Activated CD8-positive, alpha-beta memory T cell treated with anti-CD3 and anti-CD28 coated beads, Interleukin-2, amount 10 ng/mL, durations not matched to agents 7 days and 5 days (primary cell): ENCODE results near the gene GBGT1. TPM values are rescaled to one million over a fixed set of nuclear protein-coding genes. Genes with fewer than 3 reads are reported as not detected.

Experiments
- ATAC-seq: fragments of 150-1000 bp; cut with Tn5 transposase; one replicate; pipeline ENCODE4 v1.10.0; 2021; ENCODE audit warnings: moderate library complexity
- CTCF ChIA-PET: fragments of 350-600 bp; sonication (Branson Sonifier 250); formaldehyde crosslinking; loops from one replicate; lab custom pipeline; 2021; ENCODE audit warnings: antibody characterized with exemption; lab: Charles Lee
- DNase-seq: peaks from one replicate; pipeline ENCODE4 v3.0.0-alpha.2; 2020
- H3K27ac Mint-ChIP-seq: one replicate; pipeline ENCODE4 v1.8.0; 2021; ENCODE audit warnings: mild to moderate bottlenecking, mixed read lengths
- H3K27me3 Mint-ChIP-seq: one replicate; pipeline ENCODE4 v1.8.0; 2021; ENCODE audit warnings: mixed read lengths
- H3K36me3 Mint-ChIP-seq: one replicate; pipeline ENCODE4 v1.8.0; 2021; ENCODE audit warnings: mild to moderate bottlenecking, mixed read lengths
- H3K4me1 Mint-ChIP-seq: one replicate; pipeline ENCODE4 v1.8.0; 2021; ENCODE audit warnings: mixed read lengths
- H3K4me3 Mint-ChIP-seq: one replicate; pipeline ENCODE4 v1.8.0; 2021; ENCODE audit warnings: mild to moderate bottlenecking, moderate library complexity, mixed read lengths
- H3K9me3 Mint-ChIP-seq: one replicate; pipeline ENCODE4 v1.8.0; 2022; ENCODE audit warnings: low read depth, mixed read lengths
- total RNA-seq, 2 experiments: library from RNA; stranded (reverse); gene quantifications; one replicate each; pipeline ENCODE4 v1.2.3, GENCODE V29; 2021

The GBGT1 gene
- total RNA-seq, 2 experiments from 2014 or later, result 3.9 to 5.7 TPM

GRCh38 chr9:133142684-133143622 lies 20.8 kb downstream of the GBGT1 start:
- Mint-ChIP-seq H3K9me3 (no peaks in the 10 kb centered on the region), H3K27me3 (no peaks in the 10 kb centered on the region), H3K4me1 (peaks cover 82% of the 10 kb centered on the region), H3K4me3 (peak overlapping the region; percentile 39), H3K27ac (peak overlapping the region; percentile 89), H3K36me3 (peaks cover 4% of the 10 kb centered on the region)
- ATAC-seq (no peak), DNase-seq (peak; percentile 75)
- CTCF ChIA-PET, result interaction anchor here (1.1 to 10.4 kb wide), 14 partner anchors 12 to 231 kb away, joined by 3 to 505 read pairs (median 10); partner anchors contain the start of genes CEL, GTF3C5 and RALGDS

GRCh38 chr9:133141833-133142595 lies 21.7 kb downstream of the GBGT1 start:
- DNase-seq (peak; percentile 84), ATAC-seq (peak; percentile 22)
- Mint-ChIP-seq H3K27me3 (no peaks in the 10 kb centered on the region), H3K36me3 (peaks cover 4% of the 10 kb centered on the region), H3K9me3 (no peaks in the 10 kb centered on the region), H3K4me3 (peak overlapping the region; percentile 39), H3K27ac (peak overlapping the region; percentile 89), H3K4me1 (peaks cover 84% of the 10 kb centered on the region)
- CTCF ChIA-PET, result interaction anchor here (8.5 to 10.4 kb wide), 2 partner anchors 11 to 31 kb away, joined by 276 to 505 read pairs; partner anchors contain the start of gene RALGDS

GRCh38 chr9:133140606-133141005 lies 23.1 kb downstream of the GBGT1 start:
- CTCF ChIA-PET, result no interaction called here
- Mint-ChIP-seq H3K27ac (peak overlapping the region; percentile 89), H3K9me3 (no peaks in the 10 kb centered on the region), H3K4me1 (peaks cover 86% of the 10 kb centered on the region), H3K4me3 (no peak overlapping the region), H3K36me3 (no peaks in the 10 kb centered on the region), H3K27me3 (no peaks in the 10 kb centered on the region)
- DNase-seq (no peak), ATAC-seq (no peak)

GRCh38 chr9:133140174-133140505 lies 23.6 kb downstream of the GBGT1 start:
- no peaks in the 10 kb centered on the region for H3K9me3 Mint-ChIP-seq
- ATAC-seq (no peak), DNase-seq (no peak)
- H3K36me3 Mint-ChIP-seq, result no peaks in the 10 kb centered on the region
- H3K4me3 Mint-ChIP-seq, result no peak overlapping the region
- peaks cover 86% of the 10 kb centered on the region for H3K4me1 Mint-ChIP-seq
- H3K27ac Mint-ChIP-seq, result no peak overlapping the region
- no peaks in the 10 kb centered on the region for H3K27me3 Mint-ChIP-seq
- CTCF ChIA-PET, result no interaction called here

GRCh38 chr9:133139246-133140173 lies 24.2 kb downstream of the GBGT1 start:
- Mint-ChIP-seq H3K27ac (peak overlapping the region; percentile 47), H3K4me1 (peaks cover 86% of the 10 kb centered on the region), H3K4me3 (no peak overlapping the region), H3K9me3 (no peaks in the 10 kb centered on the region), H3K36me3 (no peaks in the 10 kb centered on the region), H3K27me3 (no peaks in the 10 kb centered on the region)
- no peak for DNase-seq
- ATAC-seq, result no peak
- CTCF ChIA-PET, result no interaction called here

GRCh38 chr9:133137451-133138231 lies 26.1 kb downstream of the GBGT1 start:
- no peaks in the 10 kb centered on the region for H3K9me3 Mint-ChIP-seq

GRCh38 chr9:133135146-133135745 lies 28.5 kb downstream of the GBGT1 start:
- no peaks in the 10 kb centered on the region for H3K9me3 Mint-ChIP-seq
- CTCF ChIA-PET, result interaction anchor here (1.7 to 13.2 kb wide), 2 partner anchors 11 to 20 kb away, joined by 3 to 276 read pairs; no protein-coding TSS in a partner anchor
- peak overlapping the region; percentile 99 for H3K27ac Mint-ChIP-seq
- peaks cover 90% of the 10 kb centered on the region for H3K4me1 Mint-ChIP-seq
- DNase-seq (peak; percentile 92), ATAC-seq (peak; percentile 48)
- peaks cover 7% of the 10 kb centered on the region for H3K36me3 Mint-ChIP-seq
- H3K4me3 Mint-ChIP-seq, result peak overlapping the region; percentile 41
- no peaks in the 10 kb centered on the region for H3K27me3 Mint-ChIP-seq

More at GRCh38 chr9:133137451-133138231, 26.1 kb downstream of the GBGT1 start:
- H3K27me3 Mint-ChIP-seq, result no peaks in the 10 kb centered on the region
- CTCF ChIA-PET, result interaction anchor here (1.0 to 13.2 kb wide), 2 partner anchors 9 to 107 kb away, joined by 3 to 276 read pairs; partner anchors contain the start of gene GTF3C5
- H3K4me3 Mint-ChIP-seq, result no peak overlapping the region
- H3K36me3 Mint-ChIP-seq, result no peaks in the 10 kb centered on the region
- DNase-seq (peak; percentile 70), ATAC-seq (no peak)
- peak overlapping the region; percentile 99 for H3K27ac Mint-ChIP-seq
- peaks cover 90% of the 10 kb centered on the region for H3K4me1 Mint-ChIP-seq

- H3K27me3 Mint-ChIP-seq, result no peaks in the 10 kb centered on the region
- H3K36me3 Mint-ChIP-seq, result peaks cover 7% of the 10 kb centered on the region
- no peaks in the 10 kb centered on the region for H3K9me3 Mint-ChIP-seq
- DNase-seq, result peak; percentile 64
- CTCF ChIA-PET, result interaction anchor here (0.9 to 13.2 kb wide), 4 partner anchors 12 to 112 kb away, joined by 3 to 276 read pairs (median 4); no protein-coding TSS in a partner anchor
- peak overlapping the region; percentile 44 for H3K4me3 Mint-ChIP-seq
- peak overlapping the region; percentile 99 for H3K27ac Mint-ChIP-seq
- ATAC-seq, result peak; percentile 2
- peaks cover 89% of the 10 kb centered on the region for H3K4me1 Mint-ChIP-seq
These were observed 29.1 kb downstream of the GBGT1 start for GRCh38 chr9:133134388-133135145.

- Mint-ChIP-seq H3K9me3 (no peaks in the 10 kb centered on the region), H3K4me1 (peaks cover 91% of the 10 kb centered on the region), H3K27ac (peak overlapping the region; percentile 99), H3K27me3 (no peaks in the 10 kb centered on the region), H3K4me3 (peak overlapping the region; percentile 44), H3K36me3 (peaks cover 11% of the 10 kb centered on the region)
- CTCF ChIA-PET, result interaction anchor here (0.9 to 13.2 kb wide), 4 partner anchors 12 to 111 kb away, joined by 3 to 276 read pairs (median 4); no protein-coding TSS in a partner anchor
- DNase-seq, result peak; percentile 97
- peak; percentile 77 for ATAC-seq
These were observed 29.9 kb downstream of the GBGT1 start for GRCh38 chr9:133133681-133134387.

GRCh38 chr9:133132174-133132573 lies 31.5 kb downstream of the GBGT1 start:
- CTCF ChIA-PET, result interaction anchor here (1.1 to 13.2 kb wide), 2 partner anchors 14 to 29 kb away, joined by 3 to 276 read pairs; no protein-coding TSS in a partner anchor
- H3K27me3 Mint-ChIP-seq, result no peaks in the 10 kb centered on the region
- H3K4me1 Mint-ChIP-seq, result peaks cover 90% of the 10 kb centered on the region
- ATAC-seq, result no peak
- peak overlapping the region; percentile 99 for H3K27ac Mint-ChIP-seq
- no peak overlapping the region for H3K4me3 Mint-ChIP-seq
- no peak for DNase-seq
- no peaks in the 10 kb centered on the region for H3K9me3 Mint-ChIP-seq
- H3K36me3 Mint-ChIP-seq, result peaks cover 15% of the 10 kb centered on the region
